H1 (cell line): Measurements from ENCODE around the gene MACROD2. TPM values are rescaled to one million over a fixed set of nuclear protein-coding genes. Genes with fewer than 3 reads are reported as not detected.

Experiments used
- ASH2L ChIP-seq: fragments of 200-600, 300-600 bp; sonication (generic); IDR thresholded peaks from one replicate; pipeline ENCODE4 v1.7.1; 2017; ENCODE audit warnings: low read length
- BCL11A ChIP-seq, 2 experiments: IDR thresholded peaks; one replicate each; pipeline ENCODE4 v1.6.1; 2011; ENCODE audit warnings: low read depth in 2 of 2, low read length in 2 of 2, mild to moderate bottlenecking in 2 of 2
- EP300 ChIP-seq, 2 experiments: IDR thresholded peaks; 1 replicate in 1 of 2; 2 replicates in 1 of 2; pipeline ENCODE4 v1.6.1; 2011 to 2012; ENCODE audit warnings: low read depth in 2 of 2, low read length in 2 of 2, mild to moderate bottlenecking in 2 of 2, borderline replicate concordance in 1 of 2, inconsistent platforms in 1 of 2, moderate library complexity in 1 of 2
- POU5F1 ChIP-seq: IDR thresholded peaks from 2 replicates; pipeline ENCODE4 v1.6.1; 2011; ENCODE audit warnings: low read depth, mild to moderate bottlenecking, low read length, moderate library complexity
- SAP30 ChIP-seq: fragments of 300-600 bp; sonication (generic); IDR thresholded peaks from 2 replicates; pipeline ENCODE4 v1.7.1; 2012; ENCODE audit warnings: low read length, moderate library complexity, mild to moderate bottlenecking, inconsistent platforms; ENCODE audit not compliant: insufficient read depth, insufficient replicate concordance
- ZNF274 ChIP-seq: IDR thresholded peaks from 2 replicates; pipeline ENCODE4 v1.7.0; 2012; ENCODE audit warnings: low read length, borderline replicate concordance; ENCODE audit errors: extremely low read depth
- polyA plus RNA-seq, 7 experiments: library from polyadenylated mRNA; depleted of rRNA in 3 of 7; stranded (reverse) in 5 of 7; unstranded in 2 of 7; fragments of >200 nt in 5 of 7; fragments of 200-250 nt in 2 of 7; gene quantifications; 1 replicate in 5 of 7; 2 replicates in 1 of 7; 4 replicates in 1 of 7; pipeline versions ENCODE4 v1.2.1 to v1.2.3, GENCODE V29; 2011 to 2013; ENCODE audit warnings: missing spikeins in 2 of 7, mixed read lengths in 2 of 7
- total RNA-seq: library from RNA; stranded (reverse); fragmentation: NEBNext Ultra II Directional; extraction: Animal tissue kit (Norgen Biotek cat#: 25700); gene quantifications from 2 replicates; pipeline ENCODE4 v1.2.1, GENCODE V29; 2021
- TF ChIP-seq, protein P1 (sequence below): fragments of 300-600 bp; sonication (generic); IDR thresholded peaks from 2 replicates; pipeline ENCODE4 v1.7.1; 2012; ENCODE audit warnings: low read length, moderate library complexity, mild to moderate bottlenecking, inconsistent platforms; ENCODE audit not compliant: insufficient replicate concordance

MACROD2 gene
- total and polyA plus RNA-seq, 2 of the 8 experiments (the other 6 are each of a cell fraction or from before 2014, with no cell fraction given), result 0.70 to 3.9 TPM

GRCh38 chr20:15638816-15639215 lies 1643.5 kb downstream of the MACROD2 start (continued):
- TF ChIP-seq, protein P1, sequence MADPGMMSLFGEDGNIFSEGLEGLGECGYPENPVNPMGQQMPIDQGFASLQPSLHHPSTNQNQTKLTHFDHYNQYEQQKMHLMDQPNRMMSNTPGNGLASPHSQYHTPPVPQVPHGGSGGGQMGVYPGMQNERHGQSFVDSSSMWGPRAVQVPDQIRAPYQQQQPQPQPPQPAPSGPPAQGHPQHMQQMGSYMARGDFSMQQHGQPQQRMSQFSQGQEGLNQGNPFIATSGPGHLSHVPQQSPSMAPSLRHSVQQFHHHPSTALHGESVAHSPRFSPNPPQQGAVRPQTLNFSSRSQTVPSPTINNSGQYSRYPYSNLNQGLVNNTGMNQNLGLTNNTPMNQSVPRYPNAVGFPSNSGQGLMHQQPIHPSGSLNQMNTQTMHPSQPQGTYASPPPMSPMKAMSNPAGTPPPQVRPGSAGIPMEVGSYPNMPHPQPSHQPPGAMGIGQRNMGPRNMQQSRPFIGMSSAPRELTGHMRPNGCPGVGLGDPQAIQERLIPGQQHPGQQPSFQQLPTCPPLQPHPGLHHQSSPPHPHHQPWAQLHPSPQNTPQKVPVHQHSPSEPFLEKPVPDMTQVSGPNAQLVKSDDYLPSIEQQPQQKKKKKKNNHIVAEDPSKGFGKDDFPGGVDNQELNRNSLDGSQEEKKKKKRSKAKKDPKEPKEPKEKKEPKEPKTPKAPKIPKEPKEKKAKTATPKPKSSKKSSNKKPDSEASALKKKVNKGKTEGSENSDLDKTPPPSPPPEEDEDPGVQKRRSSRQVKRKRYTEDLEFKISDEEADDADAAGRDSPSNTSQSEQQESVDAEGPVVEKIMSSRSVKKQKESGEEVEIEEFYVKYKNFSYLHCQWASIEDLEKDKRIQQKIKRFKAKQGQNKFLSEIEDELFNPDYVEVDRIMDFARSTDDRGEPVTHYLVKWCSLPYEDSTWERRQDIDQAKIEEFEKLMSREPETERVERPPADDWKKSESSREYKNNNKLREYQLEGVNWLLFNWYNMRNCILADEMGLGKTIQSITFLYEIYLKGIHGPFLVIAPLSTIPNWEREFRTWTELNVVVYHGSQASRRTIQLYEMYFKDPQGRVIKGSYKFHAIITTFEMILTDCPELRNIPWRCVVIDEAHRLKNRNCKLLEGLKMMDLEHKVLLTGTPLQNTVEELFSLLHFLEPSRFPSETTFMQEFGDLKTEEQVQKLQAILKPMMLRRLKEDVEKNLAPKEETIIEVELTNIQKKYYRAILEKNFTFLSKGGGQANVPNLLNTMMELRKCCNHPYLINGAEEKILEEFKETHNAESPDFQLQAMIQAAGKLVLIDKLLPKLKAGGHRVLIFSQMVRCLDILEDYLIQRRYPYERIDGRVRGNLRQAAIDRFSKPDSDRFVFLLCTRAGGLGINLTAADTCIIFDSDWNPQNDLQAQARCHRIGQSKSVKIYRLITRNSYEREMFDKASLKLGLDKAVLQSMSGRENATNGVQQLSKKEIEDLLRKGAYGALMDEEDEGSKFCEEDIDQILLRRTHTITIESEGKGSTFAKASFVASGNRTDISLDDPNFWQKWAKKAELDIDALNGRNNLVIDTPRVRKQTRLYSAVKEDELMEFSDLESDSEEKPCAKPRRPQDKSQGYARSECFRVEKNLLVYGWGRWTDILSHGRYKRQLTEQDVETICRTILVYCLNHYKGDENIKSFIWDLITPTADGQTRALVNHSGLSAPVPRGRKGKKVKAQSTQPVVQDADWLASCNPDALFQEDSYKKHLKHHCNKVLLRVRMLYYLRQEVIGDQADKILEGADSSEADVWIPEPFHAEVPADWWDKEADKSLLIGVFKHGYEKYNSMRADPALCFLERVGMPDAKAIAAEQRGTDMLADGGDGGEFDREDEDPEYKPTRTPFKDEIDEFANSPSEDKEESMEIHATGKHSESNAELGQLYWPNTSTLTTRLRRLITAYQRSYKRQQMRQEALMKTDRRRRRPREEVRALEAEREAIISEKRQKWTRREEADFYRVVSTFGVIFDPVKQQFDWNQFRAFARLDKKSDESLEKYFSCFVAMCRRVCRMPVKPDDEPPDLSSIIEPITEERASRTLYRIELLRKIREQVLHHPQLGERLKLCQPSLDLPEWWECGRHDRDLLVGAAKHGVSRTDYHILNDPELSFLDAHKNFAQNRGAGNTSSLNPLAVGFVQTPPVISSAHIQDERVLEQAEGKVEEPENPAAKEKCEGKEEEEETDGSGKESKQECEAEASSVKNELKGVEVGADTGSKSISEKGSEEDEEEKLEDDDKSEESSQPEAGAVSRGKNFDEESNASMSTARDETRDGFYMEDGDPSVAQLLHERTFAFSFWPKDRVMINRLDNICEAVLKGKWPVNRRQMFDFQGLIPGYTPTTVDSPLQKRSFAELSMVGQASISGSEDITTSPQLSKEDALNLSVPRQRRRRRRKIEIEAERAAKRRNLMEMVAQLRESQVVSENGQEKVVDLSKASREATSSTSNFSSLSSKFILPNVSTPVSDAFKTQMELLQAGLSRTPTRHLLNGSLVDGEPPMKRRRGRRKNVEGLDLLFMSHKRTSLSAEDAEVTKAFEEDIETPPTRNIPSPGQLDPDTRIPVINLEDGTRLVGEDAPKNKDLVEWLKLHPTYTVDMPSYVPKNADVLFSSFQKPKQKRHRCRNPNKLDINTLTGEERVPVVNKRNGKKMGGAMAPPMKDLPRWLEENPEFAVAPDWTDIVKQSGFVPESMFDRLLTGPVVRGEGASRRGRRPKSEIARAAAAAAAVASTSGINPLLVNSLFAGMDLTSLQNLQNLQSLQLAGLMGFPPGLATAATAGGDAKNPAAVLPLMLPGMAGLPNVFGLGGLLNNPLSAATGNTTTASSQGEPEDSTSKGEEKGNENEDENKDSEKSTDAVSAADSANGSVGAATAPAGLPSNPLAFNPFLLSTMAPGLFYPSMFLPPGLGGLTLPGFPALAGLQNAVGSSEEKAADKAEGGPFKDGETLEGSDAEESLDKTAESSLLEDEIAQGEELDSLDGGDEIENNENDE, result no peak
- no peak for TF ChIP-seq SAP30
- no peak for TF ChIP-seq POU5F1
- no peak for TF ChIP-seq EP300 (IDR thresholded peaks at IDR 0.05; ENCODE audit: borderline replicate concordance in 1 of 2, low read depth in 2 of 2, low read length in 2 of 2)
- no peak for TF ChIP-seq ASH2L
- TF ChIP-seq ZNF274, result no peak
- TF ChIP-seq BCL11A (IDR thresholded peaks at IDR 0.05; ENCODE audit: low read depth in 2 of 2, low read length in 2 of 2), result no peak
- TF ChIP-seq, all 59 proteins: peak for 0
